Thyroid gland (tissue), 4 donors: ENCODE data around the gene PLPPR1. TPM values are rescaled to one million over a fixed set of nuclear protein-coding genes. Genes with fewer than 3 reads are reported as not detected.

Experiments
- DNase-seq, 2 donors: peaks; one replicate each; pipeline ENCODE4 v3.0.0-alpha.2; 2019
- H3K27ac ChIP-seq, 3 donors: fragments of 200-600 bp; sonication (generic); 1 replicate in 2 of 3; 2 replicates in 1 of 3; pipeline ENCODE4 v1.5.1; 2016 to 2019; ENCODE audit warnings: mild to moderate bottlenecking in 1 of 3, moderate library complexity in 1 of 3
- H3K27me3 ChIP-seq: fragments of 200-600 bp; sonication (generic); one replicate; pipeline ENCODE4 v1.5.1; 2019
- H3K36me3 ChIP-seq, 2 donors: fragments of 200-600 bp; sonication (generic); one replicate each; pipeline ENCODE4 v1.5.1; 2016 to 2019
- H3K4me1 ChIP-seq, 2 donors: fragments of 200-600 bp; sonication (generic); one replicate each; pipeline ENCODE4 v1.5.1; 2017 to 2019
- H3K4me3 ChIP-seq, 3 donors: fragments of 200-600 bp; sonication (generic); replicated peaks in 1 of 3; 1 replicate in 2 of 3; 2 replicates in 1 of 3; pipeline ENCODE4 v1.5.1; 2016; ENCODE audit warnings: mild to moderate bottlenecking in 1 of 3
- H3K9me3 ChIP-seq: fragments of 200-600 bp; sonication (generic); one replicate; pipeline ENCODE4 v1.5.1; 2017
- POLR2A ChIP-seq, 2 donors: fragments of 450-650 bp; IDR thresholded peaks; one replicate each; pipeline ENCODE4 v1.6.1; 2017; ENCODE audit warnings: antibody characterized with exemption in 2 of 2, mild to moderate bottlenecking in 2 of 2, moderate library complexity in 1 of 2
- WGBS, 2 donors: methylation state at CpG; one replicate each; pipeline ENCODE4 v1.1.5; 2017; 5-methylcytosine and 5-hydroxymethylcytosine counted together
- intact Hi-C: fragments of 100-400 bp; cut with DNase I; formaldehyde crosslinking; loops from one replicate; pipeline ENCODE4 v1.15.1; 2023
- total RNA-seq, 4 donors: library from RNA; depleted of rRNA; stranded (reverse); fragments of >200 nt; gene quantifications; one replicate each; pipeline ENCODE4 v1.2.3, GENCODE V29; 2016
- TF ChIP-seq, protein P1 (sequence below), 6 experiments: fragments of 200-600 bp in 3 of 6; fragments of 450-650 bp in 3 of 6; sonication (generic) in 3 of 6; IDR thresholded peaks; one replicate each; pipeline ENCODE4 v1.5.1; 2016 to 2019; ENCODE audit warnings: antibody characterized with exemption in 6 of 6, mild to moderate bottlenecking in 2 of 6, inconsistent platforms in 1 of 6, moderate library complexity in 1 of 6

PLPPR1 gene
- total RNA-seq, 4 donors from 2014 or later = 0.22 to 0.24 TPM; not detected in 2

DNA sequence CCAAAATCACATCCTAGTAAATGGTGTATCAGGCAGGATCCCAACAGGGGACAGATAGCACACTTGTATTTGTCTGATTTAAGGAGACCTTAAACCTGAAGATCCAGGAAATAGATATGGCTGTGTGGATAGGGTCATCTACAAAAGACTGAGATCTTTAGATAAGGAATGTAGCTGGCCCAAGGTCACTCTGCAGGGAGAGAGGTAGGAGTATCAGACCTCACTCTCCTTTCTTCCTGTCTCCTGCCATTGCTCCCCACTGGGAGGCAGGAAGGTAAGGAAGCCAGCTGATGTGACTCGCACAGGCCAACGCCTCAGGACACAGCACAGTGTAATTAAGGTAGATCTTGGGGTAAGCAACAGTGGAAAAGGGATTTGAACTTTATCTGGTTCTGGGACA lies 85.8 kb downstream of the PLPPR1 start:
- intact Hi-C loops = no loop called here

DNA sequence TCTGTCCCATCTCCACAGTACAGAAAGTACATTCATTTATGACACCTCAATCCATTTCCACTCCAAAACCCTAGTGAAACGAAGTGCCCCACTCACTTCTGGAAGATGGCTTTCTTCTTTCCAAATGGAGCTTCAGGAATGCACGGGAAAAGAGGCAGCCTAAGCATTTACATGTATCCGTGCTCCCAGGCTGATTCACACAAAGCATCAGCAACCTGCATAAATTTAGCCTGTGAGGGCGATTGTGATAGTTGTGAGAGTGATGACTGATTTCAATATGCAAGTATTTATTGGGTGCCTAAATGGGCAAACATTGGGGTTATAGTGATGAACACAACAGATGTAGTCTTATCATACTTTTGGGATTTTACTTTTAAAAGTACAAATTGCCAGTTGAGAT lies 86.6 kb downstream of the PLPPR1 start:
- 36 to 45% methylated on average over 4 of the region's 4 CpGs for WGBS, 2 donors
- Histone ChIP-seq H3K27me3 (no peaks in the 10 kb centered on the region), H3K4me3 (no peak overlapping the region), H3K36me3 (no peaks in the 10 kb centered on the region), H3K9me3 (no peaks in the 10 kb centered on the region), H3K27ac (no peak overlapping the region), H3K4me1 (no peaks in the 10 kb centered on the region)
- no peak for DNase-seq
- TF ChIP-seq, protein P1, sequence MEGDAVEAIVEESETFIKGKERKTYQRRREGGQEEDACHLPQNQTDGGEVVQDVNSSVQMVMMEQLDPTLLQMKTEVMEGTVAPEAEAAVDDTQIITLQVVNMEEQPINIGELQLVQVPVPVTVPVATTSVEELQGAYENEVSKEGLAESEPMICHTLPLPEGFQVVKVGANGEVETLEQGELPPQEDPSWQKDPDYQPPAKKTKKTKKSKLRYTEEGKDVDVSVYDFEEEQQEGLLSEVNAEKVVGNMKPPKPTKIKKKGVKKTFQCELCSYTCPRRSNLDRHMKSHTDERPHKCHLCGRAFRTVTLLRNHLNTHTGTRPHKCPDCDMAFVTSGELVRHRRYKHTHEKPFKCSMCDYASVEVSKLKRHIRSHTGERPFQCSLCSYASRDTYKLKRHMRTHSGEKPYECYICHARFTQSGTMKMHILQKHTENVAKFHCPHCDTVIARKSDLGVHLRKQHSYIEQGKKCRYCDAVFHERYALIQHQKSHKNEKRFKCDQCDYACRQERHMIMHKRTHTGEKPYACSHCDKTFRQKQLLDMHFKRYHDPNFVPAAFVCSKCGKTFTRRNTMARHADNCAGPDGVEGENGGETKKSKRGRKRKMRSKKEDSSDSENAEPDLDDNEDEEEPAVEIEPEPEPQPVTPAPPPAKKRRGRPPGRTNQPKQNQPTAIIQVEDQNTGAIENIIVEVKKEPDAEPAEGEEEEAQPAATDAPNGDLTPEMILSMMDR (IDR thresholded peaks at IDR 0.05) = no peak
- TF ChIP-seq POLR2A (IDR thresholded peaks at IDR 0.05) = no peak
- intact Hi-C loops = no loop called here

More for the DNA sequence above, 85.8 kb downstream of the PLPPR1 start:
- TF ChIP-seq, protein P1 (IDR thresholded peaks at IDR 0.05) = no peak
- TF ChIP-seq POLR2A (IDR thresholded peaks at IDR 0.05) = no peak
- no peaks in the 10 kb centered on the region for H3K36me3 ChIP-seq
- no peaks in the 10 kb centered on the region for H3K9me3 ChIP-seq
- H3K27me3 ChIP-seq = no peaks in the 10 kb centered on the region
- H3K4me3 ChIP-seq = no peak overlapping the region
- no peak overlapping the region for H3K27ac ChIP-seq
- no peak for DNase-seq
- WGBS, 2 donors = 55 to 64% methylated on average over 2 of the region's 2 CpGs
- H3K4me1 ChIP-seq = no peaks in the 10 kb centered on the region

DNA sequence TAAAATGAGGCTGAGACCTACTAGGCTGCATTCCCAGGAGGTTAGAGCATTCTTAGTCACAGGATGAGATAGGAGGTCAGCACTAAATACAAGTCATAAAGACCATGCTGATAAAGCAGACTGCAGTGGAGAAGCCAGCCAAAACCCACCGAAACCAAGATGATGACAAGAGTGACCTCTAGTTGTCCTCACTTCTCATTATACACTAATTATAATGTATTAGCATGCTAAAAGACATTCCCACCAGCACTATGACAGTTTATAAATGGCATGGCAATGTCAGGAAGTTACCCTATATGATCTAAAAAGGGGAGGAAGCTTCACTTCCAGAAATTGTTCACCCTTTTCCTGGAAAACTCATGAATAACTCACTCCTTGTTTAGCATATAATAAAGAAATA lies 88.6 kb downstream of the PLPPR1 start:
- TF ChIP-seq, protein P1 (IDR thresholded peaks at IDR 0.05) = no peak
- no peak for TF ChIP-seq POLR2A (IDR thresholded peaks at IDR 0.05)
- WGBS, 2 donors = 45% methylated on average over 1 of the region's 1 CpG

DNA sequence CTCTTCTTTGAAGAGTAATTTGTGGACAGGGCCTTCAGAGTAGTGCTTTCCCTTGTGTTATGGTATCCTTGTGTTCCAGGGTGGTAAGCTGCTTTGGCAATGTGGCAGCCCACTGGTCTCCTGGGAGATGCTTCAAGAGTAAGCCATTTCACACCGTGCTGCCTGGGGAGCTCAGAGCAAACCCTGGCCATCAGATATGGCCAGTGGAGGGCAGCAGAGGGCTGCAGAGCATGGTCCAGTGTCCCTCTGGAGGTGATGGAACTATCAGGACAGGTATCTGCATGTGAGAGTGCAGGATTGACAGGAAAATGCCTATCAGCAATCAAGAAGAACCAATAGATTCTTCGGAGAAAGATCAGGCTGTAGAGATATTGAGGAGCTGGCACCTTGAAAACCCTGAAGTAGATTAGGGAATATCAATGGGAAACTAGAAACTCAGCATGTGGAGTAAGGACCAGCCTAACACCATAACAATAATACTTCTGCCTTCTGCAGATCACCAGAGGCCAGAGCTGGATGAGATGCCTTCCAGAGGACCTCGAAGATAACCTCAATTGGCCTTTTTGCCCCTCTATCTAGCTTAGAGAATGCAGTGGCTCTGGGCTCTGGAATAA lies 90.8 kb downstream of the PLPPR1 start:
- Histone ChIP-seq H3K4me3 (no peak overlapping the region), H3K36me3 (no peaks in the 10 kb centered on the region), H3K27ac (no peak overlapping the region), H3K27me3 (no peaks in the 10 kb centered on the region), H3K4me1 (no peaks in the 10 kb centered on the region), H3K9me3 (no peaks in the 10 kb centered on the region)
- no peak for TF ChIP-seq POLR2A (IDR thresholded peaks at IDR 0.05)
- TF ChIP-seq, protein P1 (IDR thresholded peaks at IDR 0.05) = peak in 3 of 6 experiments; percentile 13 to 49 (median 41)
- WGBS, 2 donors = 21% methylated on average over 3 of the region's 3 CpGs
- intact Hi-C loops = no loop called here
- peak; percentile 11 to 27 for DNase-seq

More for the DNA sequence above, 88.6 kb downstream of the PLPPR1 start:
- intact Hi-C loops = no loop called here
- Histone ChIP-seq H3K4me1 (no peaks in the 10 kb centered on the region), H3K36me3 (no peaks in the 10 kb centered on the region), H3K27me3 (no peaks in the 10 kb centered on the region), H3K4me3 (no peak overlapping the region), H3K9me3 (no peaks in the 10 kb centered on the region), H3K27ac (no peak overlapping the region)
- DNase-seq = no peak

DNA sequence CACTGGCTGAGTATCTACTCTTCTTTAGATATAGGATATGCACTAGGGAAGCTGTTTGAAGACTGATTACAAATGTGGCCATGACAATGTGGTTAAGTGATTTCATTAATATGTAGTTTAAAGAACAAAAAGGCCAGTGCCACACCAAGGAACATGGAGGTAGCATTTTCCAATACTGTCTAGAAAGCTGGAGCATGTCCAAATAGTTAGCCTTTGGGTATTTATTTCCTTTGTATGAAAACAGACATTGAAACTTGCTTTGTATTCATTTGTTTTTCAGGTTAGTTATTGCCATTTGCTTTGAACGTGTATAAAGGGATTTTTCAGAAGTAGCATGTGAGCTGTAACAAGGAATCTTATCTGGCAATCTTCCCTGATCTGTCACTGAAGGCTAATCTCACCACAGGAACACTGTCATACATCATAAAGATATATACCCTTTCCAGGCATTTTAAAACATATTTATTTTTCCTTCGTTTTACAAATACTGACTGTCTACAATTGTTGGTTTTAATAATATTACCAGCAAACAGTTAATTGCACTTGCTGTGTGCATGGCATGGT lies 93.4 kb downstream of the PLPPR1 start:
- H3K27ac ChIP-seq = no peak overlapping the region
- no peaks in the 10 kb centered on the region for H3K4me1 ChIP-seq
- WGBS, 2 donors = 44 to 56% methylated on average over 2 of the region's 2 CpGs
- H3K36me3 ChIP-seq = no peaks in the 10 kb centered on the region
- intact Hi-C loops = no loop called here
- DNase-seq = no peak
- TF ChIP-seq, protein P1 (IDR thresholded peaks at IDR 0.05) = no peak
- TF ChIP-seq POLR2A (IDR thresholded peaks at IDR 0.05) = no peak
- H3K4me3 ChIP-seq = no peak overlapping the region
- no peaks in the 10 kb centered on the region for H3K9me3 ChIP-seq
- no peaks in the 10 kb centered on the region for H3K27me3 ChIP-seq
